Measurements from ENCODE around the gene F5.
A peak's percentile ranks its signal among the peaks of the same experiment; 100 is the strongest.

F5 gene

GRCh38 chr1:169493251-169493650, 93.0 kb downstream of the F5 start:
- Histone ChIP-seq H3K27ac (ENCODE audit: insufficient read depth, low read depth, low read length, poor library complexity, severe bottlenecking) (no peak overlapping the region), H3K4me3 (ENCODE audit: insufficient read depth, low read depth, low read length) (no peak overlapping the region), H3K27me3 (ENCODE audit: control insufficient read depth, insufficient read depth, low read length, poor library complexity, severe bottlenecking) (no peaks in the 10 kb centered on the region), H3K4me1 (ENCODE audit: control insufficient read depth, insufficient read depth, low read length) (no peaks in the 10 kb centered on the region), H3K9me3 (ENCODE audit: control insufficient read depth, low read length) (no peaks in the 10 kb centered on the region), H3K36me3 (ENCODE audit: control insufficient read depth, insufficient read depth, low read length) (no peaks in the 10 kb centered on the region)
- 100% methylated on average over 1 of the region's 1 CpG; no CpG with 5 or more reads in 1 of the 2 experiments for WGBS, 2 experiments

DNA sequence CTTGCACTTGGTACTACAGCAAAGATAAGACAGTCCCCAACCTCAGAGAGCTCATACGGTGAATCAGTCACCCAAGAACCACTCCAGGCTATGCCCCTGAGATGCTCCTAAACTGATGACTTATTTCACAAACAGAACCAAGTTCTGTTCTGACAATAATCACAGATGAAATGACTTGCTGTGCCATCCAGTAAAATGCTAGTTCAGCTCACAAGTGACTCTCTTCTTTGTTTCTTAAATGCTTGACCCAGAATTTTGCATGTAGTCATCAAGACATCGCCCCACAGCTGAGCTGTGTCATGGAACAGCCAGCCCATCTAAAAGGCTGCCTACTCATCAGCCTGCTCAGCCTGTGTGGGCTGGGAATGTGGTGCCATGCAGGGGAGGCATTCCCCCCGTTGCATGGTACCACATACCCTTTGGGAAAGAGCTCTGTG, 94.4 kb downstream of the F5 start:
- H3K4me1 ChIP-seq (ENCODE audit: control insufficient read depth, insufficient read depth, low read length), result no peaks in the 10 kb centered on the region
- no peak overlapping the region for H3K4me3 ChIP-seq (ENCODE audit: insufficient read depth, low read depth, low read length)
- H3K27me3 ChIP-seq (ENCODE audit: control insufficient read depth, insufficient read depth, low read length, poor library complexity, severe bottlenecking), result no peaks in the 10 kb centered on the region
- no peaks in the 10 kb centered on the region for H3K36me3 ChIP-seq (ENCODE audit: control insufficient read depth, insufficient read depth, low read length)
- 90 to 92% methylated on average over 3 of the region's 3 CpGs for WGBS, 2 experiments
- H3K9me3 ChIP-seq (ENCODE audit: control insufficient read depth, low read length), result no peaks in the 10 kb centered on the region
- no peak overlapping the region for H3K27ac ChIP-seq (ENCODE audit: insufficient read depth, low read depth, low read length, poor library complexity, severe bottlenecking)

DNA sequence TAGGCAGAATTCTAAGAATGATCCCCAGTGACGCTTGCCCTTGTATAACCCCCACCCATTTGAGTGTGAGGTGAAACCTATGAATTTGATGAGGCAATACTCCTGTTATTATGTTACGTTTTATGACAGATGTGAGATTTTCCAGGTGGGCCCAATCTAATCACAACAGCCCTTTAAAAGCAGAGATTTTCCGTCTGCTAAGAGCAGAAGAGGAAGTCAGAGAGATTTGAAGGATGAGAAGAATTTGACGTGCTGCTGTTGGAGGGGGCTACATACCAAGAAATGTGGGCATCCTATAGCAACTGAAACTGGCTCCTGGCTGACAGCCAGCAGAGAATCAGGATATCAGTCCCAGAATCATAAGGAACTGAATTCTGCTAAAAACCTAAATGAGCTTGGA, 98.1 kb downstream of the F5 start:
- no peak overlapping the region for H3K27ac ChIP-seq (ENCODE audit: insufficient read depth, low read depth, low read length, poor library complexity, severe bottlenecking)
- H3K9me3 ChIP-seq (ENCODE audit: control insufficient read depth, low read length), result no peaks in the 10 kb centered on the region
- no peaks in the 10 kb centered on the region for H3K27me3 ChIP-seq (ENCODE audit: control insufficient read depth, insufficient read depth, low read length, poor library complexity, severe bottlenecking)
- no peak overlapping the region for H3K4me3 ChIP-seq (ENCODE audit: insufficient read depth, low read depth, low read length)
- H3K36me3 ChIP-seq (ENCODE audit: control insufficient read depth, insufficient read depth, low read length), result no peaks in the 10 kb centered on the region
- WGBS, 2 experiments, result 89 to 91% methylated on average over 4 of the region's 4 CpGs
- peaks cover 14% of the 10 kb centered on the region for H3K4me1 ChIP-seq (ENCODE audit: control insufficient read depth, insufficient read depth, low read length)

GRCh38 chr1:169487561-169487960, 98.7 kb downstream of the F5 start:
- Histone ChIP-seq H3K4me1 (ENCODE audit: control insufficient read depth, insufficient read depth, low read length) (peaks cover 16% of the 10 kb centered on the region), H3K27ac (ENCODE audit: insufficient read depth, low read depth, low read length, poor library complexity, severe bottlenecking) (no peak overlapping the region), H3K36me3 (ENCODE audit: control insufficient read depth, insufficient read depth, low read length) (no peaks in the 10 kb centered on the region), H3K4me3 (ENCODE audit: insufficient read depth, low read depth, low read length) (no peak overlapping the region), H3K9me3 (ENCODE audit: control insufficient read depth, low read length) (no peaks in the 10 kb centered on the region), H3K27me3 (ENCODE audit: control insufficient read depth, insufficient read depth, low read length, poor library complexity, severe bottlenecking) (no peaks in the 10 kb centered on the region)
- WGBS, 2 experiments, result 86 to 91% methylated on average over 16 of the region's 16 CpGs

DNA sequence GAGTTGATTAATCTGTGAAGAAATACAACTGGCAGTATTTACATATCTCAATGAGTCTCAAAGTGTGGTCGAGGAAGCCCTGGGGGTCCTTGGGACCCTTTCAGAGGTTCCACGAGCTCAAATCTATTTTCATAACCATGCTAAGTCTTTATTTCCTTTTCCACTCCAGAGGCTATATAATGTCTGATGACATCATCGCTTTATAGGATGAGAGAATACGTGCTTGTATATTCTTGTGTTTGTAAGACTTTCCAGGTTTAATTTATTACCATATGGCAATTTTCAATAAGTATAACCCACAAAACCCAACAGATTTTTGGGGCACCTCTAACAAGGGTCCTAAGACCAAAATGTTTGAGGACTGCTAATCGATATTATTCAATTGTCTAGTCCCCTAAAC, 99.1 kb downstream of the F5 start:
- Histone ChIP-seq H3K27me3 (ENCODE audit: control insufficient read depth, insufficient read depth, low read length, poor library complexity, severe bottlenecking) (no peaks in the 10 kb centered on the region), H3K36me3 (ENCODE audit: control insufficient read depth, insufficient read depth, low read length) (no peaks in the 10 kb centered on the region), H3K9me3 (ENCODE audit: control insufficient read depth, low read length) (no peaks in the 10 kb centered on the region), H3K4me1 (ENCODE audit: control insufficient read depth, insufficient read depth, low read length) (peaks cover 16% of the 10 kb centered on the region), H3K27ac (ENCODE audit: insufficient read depth, low read depth, low read length, poor library complexity, severe bottlenecking) (no peak overlapping the region), H3K4me3 (ENCODE audit: insufficient read depth, low read depth, low read length) (no peak overlapping the region)
- 84 to 91% methylated on average over 3 of the region's 5 CpGs for WGBS, 2 experiments

- Histone ChIP-seq H3K4me1 (ENCODE audit: control insufficient read depth, insufficient read depth, low read length) (peaks cover 16% of the 10 kb centered on the region), H3K27me3 (ENCODE audit: control insufficient read depth, insufficient read depth, low read length, poor library complexity, severe bottlenecking) (no peaks in the 10 kb centered on the region), H3K36me3 (ENCODE audit: control insufficient read depth, insufficient read depth, low read length) (no peaks in the 10 kb centered on the region), H3K27ac (ENCODE audit: insufficient read depth, low read depth, low read length, poor library complexity, severe bottlenecking) (peak overlapping the region; percentile 77), H3K9me3 (ENCODE audit: control insufficient read depth, low read length) (no peaks in the 10 kb centered on the region), H3K4me3 (ENCODE audit: insufficient read depth, low read depth, low read length) (peak overlapping the region; percentile 94)
- WGBS, 2 experiments, result 17 to 21% methylated on average over 14 of the region's 14 CpGs
These were observed 99.8 kb downstream of the F5 start for GRCh38 chr1:169486281-169487051.

GRCh38 chr1:169485431-169486280, 100.6 kb downstream of the F5 start, which contains the start of gene SLC19A2:
Gene SLC19A2 (minus strand): TSS chr1:169485944. CDS start chr1:169485766, 178 bp downstream.
- Histone ChIP-seq H3K27me3 (ENCODE audit: control insufficient read depth, insufficient read depth, low read length, poor library complexity, severe bottlenecking) (no peaks in the 10 kb centered on the region), H3K36me3 (ENCODE audit: control insufficient read depth, insufficient read depth, low read length) (no peaks in the 10 kb centered on the region), H3K4me3 (ENCODE audit: insufficient read depth, low read depth, low read length) (peak within 1 kb of the TSS; percentile 94), H3K4me1 (ENCODE audit: control insufficient read depth, insufficient read depth, low read length) (peaks cover 16% of the 10 kb centered on the region), H3K9me3 (ENCODE audit: control insufficient read depth, low read length) (no peaks in the 10 kb centered on the region), H3K27ac (ENCODE audit: insufficient read depth, low read depth, low read length, poor library complexity, severe bottlenecking) (peak within 1 kb of the TSS; percentile 77)
- 0% methylated on average over 85 of the region's 85 CpGs for WGBS, 2 experiments

DNA sequence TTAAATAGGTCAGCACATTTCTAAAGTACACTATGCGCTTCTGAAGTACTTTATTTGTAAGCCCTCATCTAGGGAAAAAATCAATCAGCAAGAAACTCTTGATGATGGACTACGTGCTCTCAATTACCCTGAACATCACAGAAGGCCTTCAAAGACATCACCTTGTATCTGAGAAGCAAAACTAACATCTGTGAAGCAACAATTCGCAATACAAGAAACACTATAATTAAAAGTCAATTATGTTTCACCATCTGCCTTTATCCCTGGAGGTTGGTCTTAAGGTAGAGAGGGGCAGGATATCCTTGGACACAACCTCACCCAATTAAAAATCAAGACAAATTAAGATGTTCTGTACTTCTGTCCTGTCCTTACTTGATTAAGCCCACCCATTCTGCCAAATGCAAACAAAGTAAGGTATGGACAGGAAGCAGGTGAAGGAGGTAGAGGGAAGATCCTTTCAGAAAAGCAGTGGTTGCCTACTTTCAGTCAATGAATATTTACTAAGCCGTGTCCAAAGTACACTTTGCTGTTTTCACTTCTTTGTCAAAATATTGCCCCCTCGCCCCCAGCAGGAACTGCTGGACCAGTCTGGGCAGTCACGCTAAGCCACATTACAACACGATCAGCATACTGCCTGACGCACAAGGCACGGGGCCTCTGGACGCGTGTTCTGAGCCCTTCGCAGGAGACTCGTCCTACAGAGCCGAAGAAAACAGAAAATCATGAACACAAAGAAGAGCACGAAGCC, 101.4 kb downstream of the F5 start:
- Histone ChIP-seq H3K9me3 (ENCODE audit: control insufficient read depth, low read length) (no peaks in the 10 kb centered on the region), H3K27ac (ENCODE audit: insufficient read depth, low read depth, low read length, poor library complexity, severe bottlenecking) (peak overlapping the region; percentile 76), H3K27me3 (ENCODE audit: control insufficient read depth, insufficient read depth, low read length, poor library complexity, severe bottlenecking) (no peaks in the 10 kb centered on the region), H3K4me3 (ENCODE audit: insufficient read depth, low read depth, low read length) (peak overlapping the region; percentile 94), H3K4me1 (ENCODE audit: control insufficient read depth, insufficient read depth, low read length) (peaks cover 16% of the 10 kb centered on the region), H3K36me3 (ENCODE audit: control insufficient read depth, insufficient read depth, low read length) (no peaks in the 10 kb centered on the region)
- WGBS, 2 experiments, result 14 to 18% methylated on average over 15 of the region's 15 CpGs

DNA sequence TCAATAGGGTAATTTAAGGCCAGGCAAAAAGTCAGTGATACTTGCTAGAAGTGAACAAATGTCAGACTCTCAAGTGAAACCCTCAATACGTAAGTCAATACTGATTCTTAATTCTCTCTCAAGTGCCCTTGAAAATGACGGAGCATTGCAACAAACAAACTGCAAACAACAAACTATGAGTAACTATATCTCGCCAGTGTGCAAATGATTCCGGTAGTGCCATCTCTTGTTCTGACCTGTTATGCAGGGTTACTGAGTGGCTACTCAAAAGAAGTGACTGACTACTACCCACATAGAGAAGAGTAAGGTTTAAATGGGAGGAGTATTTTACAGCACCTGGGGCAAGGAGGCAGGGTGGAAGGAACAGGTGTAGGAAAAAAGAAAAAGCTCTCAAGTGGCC, 102.2 kb downstream of the F5 start:
- Histone ChIP-seq H3K27me3 (ENCODE audit: control insufficient read depth, insufficient read depth, low read length, poor library complexity, severe bottlenecking) (no peaks in the 10 kb centered on the region), H3K27ac (ENCODE audit: insufficient read depth, low read depth, low read length, poor library complexity, severe bottlenecking) (no peak overlapping the region), H3K4me3 (ENCODE audit: insufficient read depth, low read depth, low read length) (peak overlapping the region; percentile 13), H3K36me3 (ENCODE audit: control insufficient read depth, insufficient read depth, low read length) (no peaks in the 10 kb centered on the region), H3K4me1 (ENCODE audit: control insufficient read depth, insufficient read depth, low read length) (peaks cover 23% of the 10 kb centered on the region), H3K9me3 (ENCODE audit: control insufficient read depth, low read length) (no peaks in the 10 kb centered on the region)
- 87 to 90% methylated on average over 4 of the region's 4 CpGs for WGBS, 2 experiments

Data from ectodermal cell (in vitro differentiated cells).